Measurements from ENCODE around the gene C19orf38. TPM values are rescaled to one million over a fixed set of nuclear protein-coding genes. Genes with fewer than 3 reads are reported as not detected.
"Not testable (repeated sequence)": the region's sequence is repeated elsewhere in the genome, so short reads cannot be mapped to it uniquely, and the experiment has no call there.

Gene C19orf38
- total and polyA plus RNA-seq, 2 donors (not counting 3 experiments of a cell fraction or from before 2014, with no cell fraction given), result not detected

- Histone ChIP-seq H3K9ac (replicated peaks; ENCODE audit: extremely low read depth, insufficient read depth, low read length) (no peak overlapping the region), H4K20me1 (replicated peaks; ENCODE audit: control insufficient read depth, extremely low read depth, insufficient read depth, low read length) (no peaks in the 10 kb centered on the region), H3K9me3 (replicated peaks; ENCODE audit: control insufficient read depth, insufficient read depth, low read length) (no peaks in the 10 kb centered on the region), H3K36me3 (ENCODE audit: control insufficient read depth in 2 of 2, extremely low read depth in 1 of 2, insufficient read depth in 2 of 2, low read length in 2 of 2) (no peaks in the 10 kb centered on the region), H3K4me3 (replicated peaks in 1 of 3; ENCODE audit: insufficient read depth in 1 of 3, low read depth in 1 of 3, low read length in 3 of 3) (no peak overlapping the region), H3K79me2 (ENCODE audit: control insufficient read depth, insufficient read depth, low read length) (peaks cover 21% of the 10 kb centered on the region), H3K27ac (ENCODE audit: insufficient read depth, low read depth, low read length) (no peak overlapping the region), H3K4me1 (ENCODE audit: control insufficient read depth, extremely low read depth, insufficient read depth, low read length) (peaks cover 14% of the 10 kb centered on the region), H2AFZ (ENCODE audit: low read depth, low read length) (no peak overlapping the region), H3K27me3 (ENCODE audit: control insufficient read depth in 2 of 2, insufficient read depth in 2 of 2, low read length in 2 of 2) (no peaks in the 10 kb centered on the region), H3K4me2 (ENCODE audit: insufficient read depth, low read length) (no peak overlapping the region), H3K9me1 (replicated peaks; ENCODE audit: control insufficient read depth, extremely low read depth, insufficient read depth, low read length) (no peaks in the 10 kb centered on the region)
- no peak for DNase-seq (ENCODE audit: low read depth, low spot score)
- FAIRE-seq, result no peak
- CTCF ChIA-PET, result interaction anchor here (1.0 kb wide), 1 partner anchor 11 kb away, joined by 14 read pairs; no protein-coding TSS in a partner anchor
- no peak for TF ChIP-seq GATA2 (IDR thresholded peaks at IDR 0.05; ENCODE audit: insufficient read depth, insufficient read length, low read depth, low read length)
- no peak for TF ChIP-seq JUN (IDR thresholded peaks at IDR 0.05; ENCODE audit: borderline replicate concordance, insufficient read depth, insufficient read length, low read depth)
- no peak for TF ChIP-seq FOS (IDR thresholded peaks at IDR 0.05; ENCODE audit: borderline replicate concordance, insufficient read depth, low read length)
- TF ChIP-seq POLR2A (IDR thresholded peaks at IDR 0.05; ENCODE audit: low read depth, low read length), result no peak
- no peak for TF ChIP-seq MAX (IDR thresholded peaks at IDR 0.05; ENCODE audit: insufficient read depth, insufficient read length)
- no peak for TF ChIP-seq EZH2 (IDR thresholded peaks at IDR 0.05; ENCODE audit: borderline replicate concordance, low read depth, low read length, severe bottlenecking)
- no peak for TF ChIP-seq POLR2AphosphoS5 (IDR thresholded peaks at IDR 0.05; ENCODE audit: insufficient read depth, low read depth, low read length)
- TF ChIP-seq CTCF (IDR thresholded peaks at IDR 0.05; ENCODE audit: extremely low read depth in 1 of 2, insufficient read depth in 1 of 2, low read depth in 1 of 2, low read length in 2 of 2), result no peak
- TF ChIP-seq MYC (IDR thresholded peaks at IDR 0.05; ENCODE audit: low read depth, low read length), result no peak
- BruUV-seq (replicated peaks), result no TSS peak
- dilution Hi-C loops (cut with MboI; ENCODE audit: extremely low pct_ligation_motif_present, low sequenced_read_pairs) (no loop called here), intact Hi-C loops (cut with micrococcal nuclease) (no loop called here)
- POLR2A ChIA-PET, result no interaction called here
Measured at GRCh38 chr19:10868872-10869547, 20.8 kb downstream of the C19orf38 start.

GRCh38 chr19:10869872-10870311 lies 21.7 kb downstream of the C19orf38 start:
- intact Hi-C loops (cut with micrococcal nuclease), result loop anchor here (5.0 kb wide), 1 partner anchor 57 kb away; the partner anchor contains the start of genes TIMM29 and YIPF2
- H3K9me1 ChIP-seq (replicated peaks; ENCODE audit: control insufficient read depth, extremely low read depth, insufficient read depth, low read length); H3K9me3 ChIP-seq (replicated peaks; ENCODE audit: control insufficient read depth, insufficient read depth, low read length); H3K9ac ChIP-seq (replicated peaks; ENCODE audit: extremely low read depth, insufficient read depth, low read length); dilution Hi-C loops (cut with MboI; ENCODE audit: extremely low pct_ligation_motif_present, low sequenced_read_pairs); POLR2A ChIA-PET; H2AFZ ChIP-seq (ENCODE audit: low read depth, low read length); BruUV-seq (replicated peaks); H3K27ac ChIP-seq (ENCODE audit: insufficient read depth, low read depth, low read length); H3K4me3 ChIP-seq (replicated peaks in 1 of 3; ENCODE audit: insufficient read depth in 1 of 3, low read depth in 1 of 3, low read length in 3 of 3); H3K27me3 ChIP-seq (ENCODE audit: control insufficient read depth in 2 of 2, insufficient read depth in 2 of 2, low read length in 2 of 2); H3K4me2 ChIP-seq (ENCODE audit: insufficient read depth, low read length); FAIRE-seq; DNase-seq (ENCODE audit: low read depth, low spot score); H4K20me1 ChIP-seq (replicated peaks; ENCODE audit: control insufficient read depth, extremely low read depth, insufficient read depth, low read length); H3K36me3 ChIP-seq (ENCODE audit: control insufficient read depth in 2 of 2, extremely low read depth in 1 of 2, insufficient read depth in 2 of 2, low read length in 2 of 2): not testable (repeated sequence)
- H3K4me1 ChIP-seq (ENCODE audit: control insufficient read depth, extremely low read depth, insufficient read depth, low read length), result peaks cover 12% of the 10 kb centered on the region
- CTCF ChIA-PET, result interaction anchor here (1.2 to 2.4 kb wide), 6 partner anchors 9 to 466 kb away, joined by 3 to 36 read pairs (median 15); partner anchors contain the start of genes CDC37 and DNM2
- H3K79me2 ChIP-seq (ENCODE audit: control insufficient read depth, insufficient read depth, low read length), result peaks cover 29% of the 10 kb centered on the region

Data from endothelial cell of umbilical vein (primary cell).